Effector memory CD4-positive, alpha-beta T cell (primary cell): ENCODE measurements around the gene RC3H1.
"Not testable (repeated sequence)": the region's sequence is repeated elsewhere in the genome, so short reads cannot be mapped to it uniquely, and the experiment has no call there.

Experiments used
- DNase-seq, 3 donors: peaks; one replicate each; pipeline ENCODE4 v3.0.0-alpha.2; 2020
- H3K27ac ChIP-seq: 2 replicates; pipeline ENCODE4 v1.7.0; 2013; ENCODE audit warnings: mild to moderate bottlenecking, low read length, moderate library complexity; ENCODE audit not compliant: insufficient read depth, poor library complexity, severe bottlenecking
- H3K27me3 ChIP-seq: replicated peaks from 2 replicates; pipeline ENCODE4 v1.7.0; 2013; ENCODE audit warnings: mild to moderate bottlenecking, low read length; ENCODE audit not compliant: insufficient read depth, control insufficient read depth, poor library complexity, severe bottlenecking
- H3K36me3 ChIP-seq: 2 replicates; pipeline ENCODE4 v1.7.0; 2013; ENCODE audit warnings: mild to moderate bottlenecking, low read length, moderate library complexity; ENCODE audit not compliant: control insufficient read depth, insufficient read depth
- H3K4me1 ChIP-seq: 2 replicates; pipeline ENCODE4 v1.7.0; 2013; ENCODE audit warnings: low read length, mild to moderate bottlenecking; ENCODE audit not compliant: control insufficient read depth, insufficient read depth, poor library complexity, severe bottlenecking
- H3K4me3 ChIP-seq: 2 replicates; pipeline ENCODE4 v1.7.0; 2013; ENCODE audit warnings: low read length, low read depth, mild to moderate bottlenecking; ENCODE audit not compliant: insufficient read depth, poor library complexity, severe bottlenecking
- H3K9me3 ChIP-seq: 2 replicates; pipeline ENCODE4 v1.7.0; 2013; ENCODE audit warnings: mild to moderate bottlenecking, low read length, moderate library complexity; ENCODE audit not compliant: control insufficient read depth

RC3H1 gene

DNA sequence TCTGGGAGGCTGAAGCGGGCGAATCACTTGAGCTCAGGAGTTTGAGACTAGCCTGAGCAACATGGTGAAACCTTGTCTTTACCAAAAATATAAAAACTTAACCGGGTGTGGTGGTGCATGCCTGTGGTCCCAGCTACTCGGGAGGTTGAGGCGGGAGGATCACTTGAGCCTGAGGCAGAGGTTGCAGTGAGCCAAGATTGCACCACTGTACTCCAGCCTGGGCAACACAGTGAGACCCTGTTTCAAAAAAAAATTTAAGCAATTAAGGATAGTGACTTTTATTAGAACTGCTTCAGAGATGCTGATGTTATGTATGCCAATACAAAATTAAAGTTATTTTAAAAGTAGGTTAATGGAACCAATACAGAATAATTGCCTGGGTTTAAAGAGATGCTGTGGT lies 56.3 kb downstream of the RC3H1 start:
- not testable (repeated sequence) for H3K9me3 ChIP-seq, DNase-seq, H3K4me1 ChIP-seq, H3K27ac ChIP-seq, H3K4me3 ChIP-seq, H3K27me3 ChIP-seq
- peaks cover 65% of the 10 kb centered on the region for H3K36me3 ChIP-seq

DNA sequence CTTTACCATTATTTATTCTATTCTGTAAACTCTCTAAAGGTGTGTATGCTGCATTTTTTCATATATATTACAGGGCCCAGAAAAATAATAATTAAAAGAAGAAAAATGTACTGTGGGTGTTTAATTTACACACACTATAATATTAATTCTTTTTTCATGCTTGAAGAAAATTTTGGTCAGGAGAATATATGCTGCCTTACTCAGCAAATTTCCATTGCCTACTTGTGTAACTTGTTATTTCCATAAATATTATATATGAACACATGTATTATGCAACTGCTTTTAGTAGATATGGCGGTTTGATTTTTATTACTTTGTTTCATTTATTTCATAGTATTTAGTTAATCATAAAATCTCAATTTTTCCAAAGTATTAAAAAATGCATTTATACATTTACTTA lies 58.7 kb downstream of the RC3H1 start:
- Histone ChIP-seq H3K4me1 (no peaks in the 10 kb centered on the region), H3K27ac (no peak overlapping the region), H3K4me3 (no peak overlapping the region), H3K27me3 (no peaks in the 10 kb centered on the region), H3K9me3 (no peaks in the 10 kb centered on the region), H3K36me3 (peaks cover 67% of the 10 kb centered on the region)
- DNase-seq, result no peak

DNA sequence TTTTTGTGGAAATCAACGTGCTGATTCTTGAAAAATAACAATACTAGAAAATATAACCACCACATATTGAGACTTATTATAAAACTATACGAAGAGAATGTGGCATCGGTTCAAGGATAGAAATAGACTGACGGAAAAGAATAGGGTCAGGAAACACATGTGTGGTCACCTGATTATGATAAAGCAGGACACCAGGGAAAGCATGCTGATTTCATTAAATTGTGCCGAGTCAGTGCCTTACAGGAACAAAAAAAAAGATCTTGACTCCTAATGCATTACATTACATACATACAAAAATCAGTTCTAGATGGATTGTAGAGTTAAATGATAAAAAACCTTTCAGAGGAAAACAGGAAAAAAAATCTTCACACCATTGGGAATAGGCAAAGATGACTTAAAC lies 61.5 kb downstream of the RC3H1 start:
- Histone ChIP-seq H3K9me3 (no peaks in the 10 kb centered on the region), H3K27me3 (no peaks in the 10 kb centered on the region), H3K36me3 (peaks cover 56% of the 10 kb centered on the region), H3K4me1 (no peaks in the 10 kb centered on the region), H3K4me3 (no peak overlapping the region), H3K27ac (no peak overlapping the region)
- DNase-seq, result no peak

DNA sequence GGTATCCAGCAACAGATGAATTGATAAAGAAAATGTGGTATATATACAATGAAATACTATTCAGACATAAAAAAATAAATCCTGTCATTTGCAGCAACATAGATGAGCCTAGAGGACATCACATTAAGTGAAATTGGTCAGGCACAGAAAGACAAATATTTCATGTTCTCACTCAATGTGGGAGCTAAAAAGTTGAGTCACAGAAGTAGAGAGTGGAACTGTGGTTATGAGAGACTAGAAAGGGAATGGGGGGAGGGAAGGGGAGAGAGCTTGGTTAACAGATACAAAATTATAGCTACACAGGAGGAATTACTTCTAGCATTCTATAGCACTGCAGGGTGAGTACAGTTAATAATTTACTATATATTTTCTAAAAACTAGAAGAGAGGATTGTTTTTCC lies 68.0 kb downstream of the RC3H1 start:
- H3K4me1 ChIP-seq, result no peaks in the 10 kb centered on the region
- H3K36me3 ChIP-seq, result peaks cover 31% of the 10 kb centered on the region
- H3K27ac ChIP-seq, result no peak overlapping the region
- DNase-seq, result no peak
- H3K27me3 ChIP-seq, result no peaks in the 10 kb centered on the region
- no peak overlapping the region for H3K4me3 ChIP-seq
- no peaks in the 10 kb centered on the region for H3K9me3 ChIP-seq

DNA sequence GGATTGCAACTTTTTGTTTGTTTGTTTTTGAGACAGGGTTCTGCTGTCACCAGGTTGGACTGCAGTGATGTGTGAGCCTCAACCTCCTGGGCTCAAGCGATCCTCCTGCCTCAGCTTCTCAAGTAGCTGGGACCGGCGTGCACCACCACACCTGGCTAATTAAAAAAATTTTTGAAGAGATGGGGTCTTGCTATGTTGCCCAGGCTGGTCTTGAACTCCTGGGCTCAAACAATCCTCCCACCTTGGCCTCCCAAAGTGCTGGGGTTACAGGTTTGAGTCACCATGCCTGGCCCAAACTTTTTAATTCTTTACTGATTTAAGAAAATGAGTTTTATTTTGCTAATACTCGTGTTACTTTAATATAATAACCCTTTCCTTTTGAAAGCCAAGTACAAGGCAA lies 73.6 kb downstream of the RC3H1 start:
- no peak for DNase-seq
- Histone ChIP-seq H3K36me3 (peaks cover 62% of the 10 kb centered on the region), H3K4me3 (no peak overlapping the region), H3K27me3 (no peaks in the 10 kb centered on the region), H3K9me3 (no peaks in the 10 kb centered on the region), H3K4me1 (no peaks in the 10 kb centered on the region), H3K27ac (no peak overlapping the region)

DNA sequence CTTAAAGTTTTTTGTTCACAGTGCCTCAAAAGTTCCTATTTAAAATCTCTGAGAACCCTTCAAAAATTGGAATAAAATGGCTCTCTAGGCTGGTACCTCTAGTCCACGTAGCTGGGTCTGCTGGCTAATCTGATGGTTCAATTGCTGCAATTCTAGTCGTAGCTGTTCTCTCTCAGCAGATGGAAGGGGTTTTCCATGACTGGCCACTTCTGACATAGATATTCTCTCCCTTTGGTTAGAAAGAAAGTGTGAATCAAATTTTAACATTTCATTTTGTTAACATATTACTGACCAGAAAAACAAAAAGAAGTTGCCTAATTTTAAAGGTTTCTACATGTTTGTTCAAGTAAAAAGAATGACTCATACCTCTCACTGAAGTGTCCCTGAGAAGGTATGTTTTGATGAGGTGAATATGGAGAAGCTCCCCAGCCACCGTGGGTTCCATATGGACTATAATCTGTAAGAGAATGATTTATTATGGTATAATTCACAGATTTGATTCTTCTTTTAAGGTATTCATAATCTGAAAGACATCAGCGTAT lies 75.7 kb downstream of the RC3H1 start:
- H3K27ac ChIP-seq, result no peak overlapping the region
- H3K4me1 ChIP-seq, result no peaks in the 10 kb centered on the region
- no peak overlapping the region for H3K4me3 ChIP-seq
- H3K36me3 ChIP-seq, result peaks cover 61% of the 10 kb centered on the region
- H3K27me3 ChIP-seq, result no peaks in the 10 kb centered on the region
- DNase-seq, result no peak
- no peaks in the 10 kb centered on the region for H3K9me3 ChIP-seq

DNA sequence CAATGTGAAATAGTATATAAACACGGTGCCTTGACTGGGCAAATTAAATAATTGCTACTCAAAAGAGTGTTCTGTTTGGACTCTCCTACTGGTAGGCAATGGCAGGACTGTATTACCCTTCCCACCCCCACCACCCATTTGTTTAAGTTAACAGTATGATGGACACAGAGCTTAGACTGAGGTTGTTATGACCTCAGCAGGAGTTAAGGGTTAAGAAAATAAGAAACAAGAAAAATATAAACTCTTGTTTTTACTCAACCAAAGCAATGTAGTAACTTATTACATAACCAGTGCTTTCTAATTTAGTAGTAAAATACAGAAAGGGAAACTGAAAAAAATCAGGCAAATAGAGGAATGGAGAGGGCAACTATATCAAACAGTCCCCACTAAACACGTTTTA lies 85.1 kb downstream of the RC3H1 start:
- no peaks in the 10 kb centered on the region for H3K9me3 ChIP-seq
- no peaks in the 10 kb centered on the region for H3K27me3 ChIP-seq
- no peak overlapping the region for H3K4me3 ChIP-seq
- no peak for DNase-seq
- no peak overlapping the region for H3K27ac ChIP-seq
- no peaks in the 10 kb centered on the region for H3K4me1 ChIP-seq
- H3K36me3 ChIP-seq, result peaks cover 50% of the 10 kb centered on the region

DNA sequence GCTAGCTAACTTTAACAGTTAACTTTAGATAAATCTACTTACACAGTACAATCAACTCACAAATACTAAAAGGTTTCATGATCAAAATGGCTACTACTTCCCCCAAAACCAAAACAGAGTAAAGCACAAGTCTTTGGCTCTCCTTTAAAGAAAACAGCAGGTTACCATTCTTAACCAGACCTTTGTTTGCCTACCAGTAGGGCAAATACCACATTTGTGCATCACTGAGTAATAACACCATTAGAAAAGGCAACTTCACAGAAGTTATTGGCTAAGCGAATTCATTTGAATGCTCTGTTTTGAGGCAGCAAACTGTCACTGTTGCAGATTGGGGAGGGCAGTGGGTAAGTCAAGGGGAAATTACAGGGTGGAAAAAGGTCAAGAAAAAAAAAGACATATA lies 87.7 kb downstream of the RC3H1 start:
- Histone ChIP-seq H3K4me1 (no peaks in the 10 kb centered on the region), H3K36me3 (peaks cover 32% of the 10 kb centered on the region), H3K27ac (no peak overlapping the region), H3K4me3 (no peak overlapping the region), H3K27me3 (no peaks in the 10 kb centered on the region), H3K9me3 (no peaks in the 10 kb centered on the region)
- no peak for DNase-seq

DNA sequence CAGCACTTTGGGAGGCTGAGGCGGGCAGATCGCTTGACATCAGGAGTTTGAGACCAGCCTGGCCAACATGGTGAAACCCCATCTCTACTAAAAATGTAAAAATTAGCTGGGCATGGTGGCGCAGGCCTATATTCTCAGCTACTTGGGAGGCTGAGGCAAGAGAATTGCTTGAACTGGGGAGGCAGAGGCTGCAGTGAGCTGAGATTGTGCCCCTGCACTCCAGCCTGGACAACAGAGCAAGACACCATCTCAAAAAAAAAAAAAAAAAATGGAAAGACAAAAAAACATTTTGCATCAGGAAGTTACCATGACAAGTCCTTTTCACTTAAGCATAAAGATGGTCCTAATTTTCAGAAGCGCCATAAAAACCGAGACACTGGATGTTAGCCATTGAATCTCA lies 91.6 kb downstream of the RC3H1 start:
- H3K9me3 ChIP-seq, DNase-seq, H3K4me3 ChIP-seq: not testable (repeated sequence)

DNA sequence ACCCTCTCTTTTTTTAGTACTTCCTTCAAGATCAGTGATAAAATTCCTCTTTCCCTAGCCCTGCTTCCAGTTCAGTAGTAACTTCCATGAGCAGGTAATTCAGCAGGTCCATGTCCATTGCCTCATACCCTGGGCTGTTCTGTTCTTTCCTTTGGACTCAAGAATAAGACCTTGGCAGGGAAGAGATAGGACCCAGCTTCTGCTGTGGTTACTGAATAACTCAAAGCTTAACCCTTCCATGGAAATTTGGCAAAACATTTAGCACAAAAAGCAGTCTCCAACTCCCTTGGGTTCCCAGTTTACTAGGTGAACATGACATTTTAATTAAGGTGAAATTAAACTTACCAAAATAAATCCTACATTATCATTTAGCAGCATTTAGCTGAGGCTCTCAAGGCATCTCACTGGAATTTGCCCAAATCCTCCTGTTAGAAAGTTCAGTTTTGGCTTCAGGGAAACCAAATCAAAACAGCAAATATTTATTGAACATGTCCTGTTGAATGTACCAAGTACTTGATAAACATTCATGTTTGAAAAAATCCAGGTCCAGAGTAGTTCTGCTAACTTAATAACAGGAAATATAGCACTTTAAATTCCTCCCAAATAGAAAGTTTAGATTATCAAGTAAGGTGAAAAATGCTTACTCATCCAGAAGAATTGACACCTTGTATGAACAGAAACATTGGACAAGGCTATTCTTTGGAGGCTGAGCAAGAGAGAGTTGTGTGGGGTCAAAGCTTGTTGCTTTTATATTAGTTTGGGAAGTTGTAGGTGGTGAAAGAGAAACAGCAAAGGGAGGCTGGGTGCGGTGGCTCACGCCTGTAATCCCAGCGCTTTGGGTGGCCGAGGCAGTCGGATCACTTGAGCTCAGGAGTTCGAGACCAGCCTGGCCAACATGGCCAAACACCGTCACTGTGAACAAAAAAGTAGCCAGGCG lies 96.6 kb downstream of the RC3H1 start:
- Histone ChIP-seq H3K4me3 (no peak overlapping the region), H3K4me1 (no peaks in the 10 kb centered on the region), H3K9me3 (no peaks in the 10 kb centered on the region), H3K27me3 (no peaks in the 10 kb centered on the region), H3K27ac (no peak overlapping the region), H3K36me3 (no peaks in the 10 kb centered on the region)
- no peak for DNase-seq

More for the DNA sequence above, 91.6 kb downstream of the RC3H1 start:
- not testable (repeated sequence) for H3K27ac ChIP-seq, H3K4me1 ChIP-seq, H3K27me3 ChIP-seq
- H3K36me3 ChIP-seq, result peaks cover 15% of the 10 kb centered on the region
